ENCODE results near the gene NUDT3. TPM values are rescaled to one million over a fixed set of nuclear protein-coding genes. Genes with fewer than 3 reads are reported as not detected.

NUDT3 gene
- total and polyA plus RNA-seq, 2 experiments from 2014 or later, result 12.1 to 31.1 TPM

DNA sequence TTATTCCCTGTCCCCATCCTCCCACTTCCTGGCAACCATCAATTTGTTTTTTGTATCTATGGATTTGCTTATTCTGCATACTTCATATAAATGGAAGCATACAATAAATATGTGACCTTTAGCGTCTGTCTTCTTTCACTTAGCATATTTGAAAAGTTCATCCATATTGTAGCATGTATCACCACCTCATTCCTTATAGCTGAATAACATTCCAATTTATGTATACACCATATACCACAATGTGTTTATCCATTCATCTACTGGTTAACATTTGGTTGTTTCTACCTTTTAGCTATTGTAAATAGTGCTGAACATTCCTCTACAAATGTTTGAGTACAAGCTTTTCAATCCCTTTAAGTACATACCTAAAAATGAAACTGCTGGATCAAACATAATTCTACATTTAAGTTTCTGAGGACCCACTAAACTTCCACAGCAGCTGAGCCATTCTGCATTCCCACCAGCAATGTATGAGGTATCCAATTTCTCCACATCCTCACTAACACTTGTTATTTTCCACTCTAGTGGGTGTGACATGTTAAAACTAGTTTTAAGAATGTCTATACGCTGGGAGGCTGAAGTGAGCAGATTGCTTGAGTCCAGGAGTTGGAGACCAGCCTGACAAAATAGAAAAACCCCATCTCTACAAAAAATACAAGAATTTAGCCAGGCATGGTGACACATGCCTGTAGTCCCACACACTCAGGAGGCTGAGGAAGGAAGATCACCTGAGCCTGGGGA, 32.9 kb downstream of the NUDT3 start:
- no peak for DNase-seq (ENCODE audit: low spot score)
- H3K9me3 Mint-ChIP-seq, result no peaks in the 10 kb centered on the region
- Histone ChIP-seq H4K20me1 (replicated peaks; ENCODE audit: insufficient read depth) (peaks cover 55% of the 10 kb centered on the region), H2AFZ (no peak overlapping the region), H3K27me3 (ENCODE audit: insufficient read depth) (no peaks in the 10 kb centered on the region), H3K9me2 (ENCODE audit: insufficient read depth) (no peaks in the 10 kb centered on the region), H3K79me2 (replicated peaks; ENCODE audit: insufficient read depth) (peaks cover 98% of the 10 kb centered on the region), H3K4me3 (no peak overlapping the region), H3K36me3 (ENCODE audit: insufficient read depth) (no peaks in the 10 kb centered on the region), H3K4me1 (ENCODE audit: insufficient read depth) (peaks cover 17% of the 10 kb centered on the region), H3K27ac (ENCODE audit: low read depth) (peak overlapping the region; percentile 64; the same call in 1 of the 2 replicates), H3F3A (replicated peaks; ENCODE audit: low read depth) (no peaks in the 10 kb centered on the region), H3K4me2 (no peak overlapping the region)
- TF ChIP-seq NANOG (IDR thresholded peaks at IDR 0.05; ENCODE audit: borderline replicate concordance) (no peak), JUNB (IDR thresholded peaks at IDR 0.05; ENCODE audit: unreplicated experiment) (no peak), EZH2 (IDR thresholded peaks at IDR 0.05; ENCODE audit: low read depth, unreplicated experiment) (no peak), CREB1 (CRISPR knock-in tag; IDR thresholded peaks at IDR 0.05; ENCODE audit: low read depth) (no peak), POLR2AphosphoS5 (IDR thresholded peaks at IDR 0.05; ENCODE audit: low read depth) (no peak), ZNF331 (CRISPR knock-in tag; IDR thresholded peaks at IDR 0.05; ENCODE audit: low read depth) (no peak), STAT1 (IDR thresholded peaks at IDR 0.05; ENCODE audit: unreplicated experiment) (no peak), ZNF114 (CRISPR knock-in tag; IDR thresholded peaks at IDR 0.05) (no peak), EZH2phosphoT487 (IDR thresholded peaks at IDR 0.05; ENCODE audit: unreplicated experiment) (no peak)
- TF ChIP-seq, protein P1, sequence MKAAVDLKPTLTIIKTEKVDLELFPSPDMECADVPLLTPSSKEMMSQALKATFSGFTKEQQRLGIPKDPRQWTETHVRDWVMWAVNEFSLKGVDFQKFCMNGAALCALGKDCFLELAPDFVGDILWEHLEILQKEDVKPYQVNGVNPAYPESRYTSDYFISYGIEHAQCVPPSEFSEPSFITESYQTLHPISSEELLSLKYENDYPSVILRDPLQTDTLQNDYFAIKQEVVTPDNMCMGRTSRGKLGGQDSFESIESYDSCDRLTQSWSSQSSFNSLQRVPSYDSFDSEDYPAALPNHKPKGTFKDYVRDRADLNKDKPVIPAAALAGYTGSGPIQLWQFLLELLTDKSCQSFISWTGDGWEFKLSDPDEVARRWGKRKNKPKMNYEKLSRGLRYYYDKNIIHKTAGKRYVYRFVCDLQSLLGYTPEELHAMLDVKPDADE (IDR thresholded peaks at IDR 0.05), result no peak
- TF ChIP-seq, protein P2, sequence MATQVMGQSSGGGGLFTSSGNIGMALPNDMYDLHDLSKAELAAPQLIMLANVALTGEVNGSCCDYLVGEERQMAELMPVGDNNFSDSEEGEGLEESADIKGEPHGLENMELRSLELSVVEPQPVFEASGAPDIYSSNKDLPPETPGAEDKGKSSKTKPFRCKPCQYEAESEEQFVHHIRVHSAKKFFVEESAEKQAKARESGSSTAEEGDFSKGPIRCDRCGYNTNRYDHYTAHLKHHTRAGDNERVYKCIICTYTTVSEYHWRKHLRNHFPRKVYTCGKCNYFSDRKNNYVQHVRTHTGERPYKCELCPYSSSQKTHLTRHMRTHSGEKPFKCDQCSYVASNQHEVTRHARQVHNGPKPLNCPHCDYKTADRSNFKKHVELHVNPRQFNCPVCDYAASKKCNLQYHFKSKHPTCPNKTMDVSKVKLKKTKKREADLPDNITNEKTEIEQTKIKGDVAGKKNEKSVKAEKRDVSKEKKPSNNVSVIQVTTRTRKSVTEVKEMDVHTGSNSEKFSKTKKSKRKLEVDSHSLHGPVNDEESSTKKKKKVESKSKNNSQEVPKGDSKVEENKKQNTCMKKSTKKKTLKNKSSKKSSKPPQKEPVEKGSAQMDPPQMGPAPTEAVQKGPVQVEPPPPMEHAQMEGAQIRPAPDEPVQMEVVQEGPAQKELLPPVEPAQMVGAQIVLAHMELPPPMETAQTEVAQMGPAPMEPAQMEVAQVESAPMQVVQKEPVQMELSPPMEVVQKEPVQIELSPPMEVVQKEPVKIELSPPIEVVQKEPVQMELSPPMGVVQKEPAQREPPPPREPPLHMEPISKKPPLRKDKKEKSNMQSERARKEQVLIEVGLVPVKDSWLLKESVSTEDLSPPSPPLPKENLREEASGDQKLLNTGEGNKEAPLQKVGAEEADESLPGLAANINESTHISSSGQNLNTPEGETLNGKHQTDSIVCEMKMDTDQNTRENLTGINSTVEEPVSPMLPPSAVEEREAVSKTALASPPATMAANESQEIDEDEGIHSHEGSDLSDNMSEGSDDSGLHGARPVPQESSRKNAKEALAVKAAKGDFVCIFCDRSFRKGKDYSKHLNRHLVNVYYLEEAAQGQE (IDR thresholded peaks at IDR 0.05; ENCODE audit: unreplicated experiment), result no peak
- TF ChIP-seq, protein P3, sequence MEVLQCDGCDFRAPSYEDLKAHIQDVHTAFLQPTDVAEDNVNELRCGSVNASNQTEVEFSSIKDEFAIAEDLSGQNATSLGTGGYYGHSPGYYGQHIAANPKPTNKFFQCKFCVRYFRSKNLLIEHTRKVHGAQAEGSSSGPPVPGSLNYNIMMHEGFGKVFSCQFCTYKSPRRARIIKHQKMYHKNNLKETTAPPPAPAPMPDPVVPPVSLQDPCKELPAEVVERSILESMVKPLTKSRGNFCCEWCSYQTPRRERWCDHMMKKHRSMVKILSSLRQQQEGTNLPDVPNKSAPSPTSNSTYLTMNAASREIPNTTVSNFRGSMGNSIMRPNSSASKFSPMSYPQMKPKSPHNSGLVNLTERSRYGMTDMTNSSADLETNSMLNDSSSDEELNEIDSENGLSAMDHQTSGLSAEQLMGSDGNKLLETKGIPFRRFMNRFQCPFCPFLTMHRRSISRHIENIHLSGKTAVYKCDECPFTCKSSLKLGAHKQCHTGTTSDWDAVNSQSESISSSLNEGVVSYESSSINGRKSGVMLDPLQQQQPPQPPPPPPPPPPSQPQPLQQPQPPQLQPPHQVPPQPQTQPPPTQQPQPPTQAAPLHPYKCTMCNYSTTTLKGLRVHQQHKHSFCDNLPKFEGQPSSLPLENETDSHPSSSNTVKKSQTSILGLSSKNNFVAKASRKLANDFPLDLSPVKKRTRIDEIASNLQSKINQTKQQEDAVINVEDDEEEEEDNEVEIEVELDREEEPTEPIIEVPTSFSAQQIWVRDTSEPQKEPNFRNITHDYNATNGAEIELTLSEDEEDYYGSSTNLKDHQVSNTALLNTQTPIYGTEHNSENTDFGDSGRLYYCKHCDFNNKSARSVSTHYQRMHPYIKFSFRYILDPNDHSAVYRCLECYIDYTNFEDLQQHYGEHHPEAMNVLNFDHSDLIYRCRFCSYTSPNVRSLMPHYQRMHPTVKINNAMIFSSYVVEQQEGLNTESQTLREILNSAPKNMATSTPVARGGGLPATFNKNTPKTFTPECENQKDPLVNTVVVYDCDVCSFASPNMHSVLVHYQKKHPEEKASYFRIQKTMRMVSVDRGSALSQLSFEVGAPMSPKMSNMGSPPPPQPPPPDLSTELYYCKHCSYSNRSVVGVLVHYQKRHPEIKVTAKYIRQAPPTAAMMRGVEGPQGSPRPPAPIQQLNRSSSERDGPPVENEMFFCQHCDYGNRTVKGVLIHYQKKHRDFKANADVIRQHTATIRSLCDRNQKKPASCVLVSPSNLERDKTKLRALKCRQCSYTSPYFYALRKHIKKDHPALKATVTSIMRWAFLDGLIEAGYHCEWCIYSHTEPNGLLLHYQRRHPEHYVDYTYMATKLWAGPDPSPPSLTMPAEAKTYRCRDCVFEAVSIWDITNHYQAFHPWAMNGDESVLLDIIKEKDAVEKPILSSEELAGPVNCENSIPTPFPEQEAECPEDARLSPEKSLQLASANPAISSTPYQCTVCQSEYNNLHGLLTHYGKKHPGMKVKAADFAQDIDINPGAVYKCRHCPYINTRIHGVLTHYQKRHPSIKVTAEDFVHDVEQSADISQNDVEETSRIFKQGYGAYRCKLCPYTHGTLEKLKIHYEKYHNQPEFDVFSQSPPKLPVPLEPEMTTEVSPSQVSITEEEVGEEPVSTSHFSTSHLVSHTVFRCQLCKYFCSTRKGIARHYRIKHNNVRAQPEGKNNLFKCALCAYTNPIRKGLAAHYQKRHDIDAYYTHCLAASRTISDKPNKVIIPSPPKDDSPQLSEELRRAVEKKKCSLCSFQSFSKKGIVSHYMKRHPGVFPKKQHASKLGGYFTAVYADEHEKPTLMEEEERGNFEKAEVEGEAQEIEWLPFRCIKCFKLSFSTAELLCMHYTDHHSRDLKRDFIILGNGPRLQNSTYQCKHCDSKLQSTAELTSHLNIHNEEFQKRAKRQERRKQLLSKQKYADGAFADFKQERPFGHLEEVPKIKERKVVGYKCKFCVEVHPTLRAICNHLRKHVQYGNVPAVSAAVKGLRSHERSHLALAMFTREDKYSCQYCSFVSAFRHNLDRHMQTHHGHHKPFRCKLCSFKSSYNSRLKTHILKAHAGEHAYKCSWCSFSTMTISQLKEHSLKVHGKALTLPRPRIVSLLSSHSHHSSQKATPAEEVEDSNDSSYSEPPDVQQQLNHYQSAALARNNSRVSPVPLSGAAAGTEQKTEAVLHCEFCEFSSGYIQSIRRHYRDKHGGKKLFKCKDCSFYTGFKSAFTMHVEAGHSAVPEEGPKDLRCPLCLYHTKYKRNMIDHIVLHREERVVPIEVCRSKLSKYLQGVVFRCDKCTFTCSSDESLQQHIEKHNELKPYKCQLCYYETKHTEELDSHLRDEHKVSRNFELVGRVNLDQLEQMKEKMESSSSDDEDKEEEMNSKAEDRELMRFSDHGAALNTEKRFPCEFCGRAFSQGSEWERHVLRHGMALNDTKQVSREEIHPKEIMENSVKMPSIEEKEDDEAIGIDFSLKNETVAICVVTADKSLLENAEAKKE (CRISPR knock-in tag; IDR thresholded peaks at IDR 0.05), result no peak
- TF ChIP-seq, protein P4, sequence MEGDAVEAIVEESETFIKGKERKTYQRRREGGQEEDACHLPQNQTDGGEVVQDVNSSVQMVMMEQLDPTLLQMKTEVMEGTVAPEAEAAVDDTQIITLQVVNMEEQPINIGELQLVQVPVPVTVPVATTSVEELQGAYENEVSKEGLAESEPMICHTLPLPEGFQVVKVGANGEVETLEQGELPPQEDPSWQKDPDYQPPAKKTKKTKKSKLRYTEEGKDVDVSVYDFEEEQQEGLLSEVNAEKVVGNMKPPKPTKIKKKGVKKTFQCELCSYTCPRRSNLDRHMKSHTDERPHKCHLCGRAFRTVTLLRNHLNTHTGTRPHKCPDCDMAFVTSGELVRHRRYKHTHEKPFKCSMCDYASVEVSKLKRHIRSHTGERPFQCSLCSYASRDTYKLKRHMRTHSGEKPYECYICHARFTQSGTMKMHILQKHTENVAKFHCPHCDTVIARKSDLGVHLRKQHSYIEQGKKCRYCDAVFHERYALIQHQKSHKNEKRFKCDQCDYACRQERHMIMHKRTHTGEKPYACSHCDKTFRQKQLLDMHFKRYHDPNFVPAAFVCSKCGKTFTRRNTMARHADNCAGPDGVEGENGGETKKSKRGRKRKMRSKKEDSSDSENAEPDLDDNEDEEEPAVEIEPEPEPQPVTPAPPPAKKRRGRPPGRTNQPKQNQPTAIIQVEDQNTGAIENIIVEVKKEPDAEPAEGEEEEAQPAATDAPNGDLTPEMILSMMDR (conservative IDR thresholded peaks at IDR 0.05; ENCODE audit: low read depth in 2 of 2), result no peak
- no peak overlapping the region; the same call in 1 of the 2 replicates for H3K27ac Mint-ChIP-seq
- H3K4me1 Mint-ChIP-seq, result peaks cover 27% of the 10 kb centered on the region
- no peaks in the 10 kb centered on the region; the same call in 2 of the 3 replicates for H3K36me3 Mint-ChIP-seq (ENCODE audit: low read depth)
- H3K4me3 Mint-ChIP-seq, result no peak overlapping the region
- no peak for ATAC-seq
- peaks cover 2% of the 10 kb centered on the region for H3K27me3 Mint-ChIP-seq (ENCODE audit: insufficient read depth, low read depth, poor library complexity)
